Measurements from ENCODE around the gene MAP4K1.
"Not testable (repeated sequence)": the region's sequence is repeated elsewhere in the genome, so short reads cannot be mapped to it uniquely, and the experiment has no call there.

MAP4K1 gene

GRCh38 chr19:38650911-38651584, 33.3 kb upstream of the MAP4K1 start:
- no peak for DNase-seq (ENCODE audit: low read depth)

GRCh38 chr19:38650172-38650775, 32.5 kb upstream of the MAP4K1 start:
- no peak for DNase-seq (ENCODE audit: low read depth)

- DNase-seq (ENCODE audit: low read depth): no peak
Measured at GRCh38 chr19:38649305-38650171, 31.8 kb upstream of the MAP4K1 start.

GRCh38 chr19:38648769-38649304, 31.1 kb upstream of the MAP4K1 start:
- DNase-seq (ENCODE audit: low read depth): no peak

GRCh38 chr19:38647966-38648768, 30.4 kb upstream of the MAP4K1 start:
- DNase-seq (ENCODE audit: low read depth): no peak

- DNase-seq (ENCODE audit: low read depth): peak; percentile 100
Measured at GRCh38 chr19:38647368-38647965, 29.7 kb upstream of the MAP4K1 start, which contains the start of gene ACTN4. Gene ACTN4, plus strand, starts transcription at chr19:38647649. Its CDS starts 97 bp downstream, at chr19:38647746.

- no peak for DNase-seq (ENCODE audit: low read depth)
Measured at GRCh38 chr19:38644719-38645118, 27.0 kb upstream of the MAP4K1 start.

- DNase-seq (ENCODE audit: low read depth): no peak
Measured at GRCh38 chr19:38642176-38642575, 24.4 kb upstream of the MAP4K1 start.

- no peak for DNase-seq (ENCODE audit: low read depth)
Measured at GRCh38 chr19:38640368-38640767, 22.6 kb upstream of the MAP4K1 start.

GRCh38 chr19:38639679-38640078, 21.9 kb upstream of the MAP4K1 start:
- no peak for DNase-seq (ENCODE audit: low read depth)

- no peak for DNase-seq (ENCODE audit: low read depth)
Measured at GRCh38 chr19:38638461-38638860, 20.7 kb upstream of the MAP4K1 start.

GRCh38 chr19:38635483-38636399, 18.0 kb upstream of the MAP4K1 start:
- no peak for DNase-seq (ENCODE audit: low read depth)

GRCh38 chr19:38634757-38635482, 17.2 kb upstream of the MAP4K1 start:
- peak; percentile 51 for DNase-seq (ENCODE audit: low read depth)

- DNase-seq (ENCODE audit: low read depth): no peak
Measured at GRCh38 chr19:38632476-38633213, 14.9 kb upstream of the MAP4K1 start.

- not testable (repeated sequence) for DNase-seq (ENCODE audit: low read depth)
Measured at GRCh38 chr19:38631811-38632475, 14.2 kb upstream of the MAP4K1 start.

GRCh38 chr19:38631301-38631700, 13.5 kb upstream of the MAP4K1 start:
- not testable (repeated sequence) for DNase-seq (ENCODE audit: low read depth)

GRCh38 chr19:38629568-38629967, 11.8 kb upstream of the MAP4K1 start:
- no peak for DNase-seq (ENCODE audit: low read depth)

- no peak for DNase-seq (ENCODE audit: low read depth)
Measured at GRCh38 chr19:38626401-38626800, 8.6 kb upstream of the MAP4K1 start.
